BE2C (cell line): Measurements from ENCODE around the gene SLC30A4.
"Not testable (repeated sequence)": the region's sequence is repeated elsewhere in the genome, so short reads cannot be mapped to it uniquely, and the experiment has no call there.

ENCODE experiments used
- DNase-seq: peaks from one replicate; pipeline ENCODE4 v3.0.0-alpha.2; 2020
- H3K27me3 ChIP-seq: fragments of 250-450 bp; sonication (Bioruptor Pico); 2 replicates; pipeline ENCODE4 v1.5.1; 2020; ENCODE audit warnings: mild to moderate bottlenecking
- H3K36me3 ChIP-seq: fragments of 250-450 bp; sonication (Bioruptor Pico); 2 replicates; pipeline ENCODE4 v1.5.1; 2020; ENCODE audit warnings: mild to moderate bottlenecking
- H3K4me1 ChIP-seq: fragments of 250-450 bp; sonication (Bioruptor Pico); 2 replicates; pipeline ENCODE4 v1.5.1; 2020
- H3K4me3 ChIP-seq: 2 replicates; pipeline ENCODE4 v1.5.1; 2011; ENCODE audit warnings: low read depth, low read length
- H3K9me3 ChIP-seq: fragments of 250-450 bp; sonication (Bioruptor Pico); 2 replicates; pipeline ENCODE4 v1.5.1; 2020
- CTCF ChIP-seq: IDR thresholded peaks from 2 replicates; pipeline ENCODE4 v1.5.1; 2012; ENCODE audit warnings: mild to moderate bottlenecking, low read depth, low read length

Gene SLC30A4

GRCh38 chr15:45521596-45522327 lies 793 bp downstream of the SLC30A4 start:
- DNase-seq, result no peak
- peak overlapping the region; percentile 69 for H3K4me3 ChIP-seq
- no peaks in the 10 kb centered on the region for H3K27me3 ChIP-seq
- H3K36me3 ChIP-seq, result no peaks in the 10 kb centered on the region
- H3K4me1 ChIP-seq, result no peaks in the 10 kb centered on the region
- no peak for TF ChIP-seq CTCF
- no peaks in the 10 kb centered on the region for H3K9me3 ChIP-seq

DNA sequence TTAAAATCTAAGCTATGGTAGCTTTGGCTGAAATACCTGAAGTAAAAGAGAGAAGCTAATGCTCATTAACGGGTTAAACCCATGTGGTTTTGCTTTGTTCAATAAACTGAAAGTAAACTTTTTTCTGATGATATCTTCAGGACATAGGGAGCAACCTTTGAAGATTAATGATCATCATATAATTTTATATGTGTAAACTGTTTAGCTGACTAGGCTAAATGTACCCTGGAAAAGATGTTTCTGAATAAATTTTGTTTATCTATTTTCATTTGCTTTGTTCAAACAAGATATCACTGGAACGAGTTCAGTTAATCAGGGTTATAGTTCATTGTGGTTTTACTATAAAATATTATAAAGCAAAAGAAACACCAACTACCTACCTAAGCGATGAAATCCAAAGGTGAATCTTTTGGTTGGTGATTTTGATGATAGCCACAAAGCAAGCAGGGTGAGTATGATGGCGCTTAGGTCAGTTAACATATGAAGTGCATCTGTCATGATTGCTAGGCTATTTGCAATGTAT lies 11.7 kb downstream of the SLC30A4 start:
- Histone ChIP-seq H3K36me3 (no peaks in the 10 kb centered on the region), H3K4me3 (no peak overlapping the region), H3K9me3 (no peaks in the 10 kb centered on the region), H3K4me1 (no peaks in the 10 kb centered on the region), H3K27me3 (no peaks in the 10 kb centered on the region)
- TF ChIP-seq CTCF, result no peak
- no peak for DNase-seq

DNA sequence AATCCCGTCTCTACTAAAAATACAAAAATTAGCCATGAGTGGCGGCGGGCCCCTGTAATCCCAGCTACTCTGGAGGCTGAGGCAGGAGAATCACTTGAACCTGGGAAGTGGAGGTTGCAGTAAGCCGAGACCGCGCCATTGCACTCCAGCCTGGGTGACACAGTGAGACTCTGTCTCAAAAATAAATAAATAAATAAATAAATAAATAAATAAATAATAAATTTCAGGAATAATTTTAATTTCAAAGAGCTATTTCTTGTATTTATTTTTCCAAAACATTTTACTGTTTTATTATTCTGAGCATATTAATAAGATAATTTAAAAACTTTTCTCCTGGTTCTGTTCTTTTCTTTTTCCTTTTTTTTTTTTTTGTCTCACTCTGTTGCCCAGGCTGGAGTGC lies 15.4 kb downstream of the SLC30A4 start:
- not testable (repeated sequence) for H3K9me3 ChIP-seq, DNase-seq, H3K27me3 ChIP-seq, H3K4me1 ChIP-seq, H3K4me3 ChIP-seq, H3K36me3 ChIP-seq

GRCh38 chr15:45499426-45499825 lies 23.1 kb downstream of the SLC30A4 start:
- Histone ChIP-seq H3K9me3 (no peaks in the 10 kb centered on the region), H3K4me1 (no peaks in the 10 kb centered on the region), H3K27me3 (0 out of 2 replicates have a peak, but pooled peaks cover 3% of the 10 kb centered on the region), H3K36me3 (no peaks in the 10 kb centered on the region), H3K4me3 (no peak overlapping the region)
- no peak for TF ChIP-seq CTCF
- no peak for DNase-seq

- no peaks in the 10 kb centered on the region for H3K4me1 ChIP-seq
- no peak overlapping the region for H3K4me3 ChIP-seq
- no peak for DNase-seq
- no peaks in the 10 kb centered on the region for H3K9me3 ChIP-seq
- no peak for TF ChIP-seq CTCF
- no peaks in the 10 kb centered on the region for H3K36me3 ChIP-seq
- 0 out of 2 replicates have a peak, but pooled peaks cover 3% of the 10 kb centered on the region for H3K27me3 ChIP-seq
Measured at GRCh38 chr15:45498701-45499100, 23.9 kb downstream of the SLC30A4 start.

- no peak for DNase-seq
- Histone ChIP-seq H3K4me3 (no peak overlapping the region), H3K4me1 (no peaks in the 10 kb centered on the region), H3K9me3 (no peaks in the 10 kb centered on the region), H3K27me3 (0 out of 2 replicates have a peak, but pooled peaks cover 3% of the 10 kb centered on the region), H3K36me3 (no peaks in the 10 kb centered on the region)
- TF ChIP-seq CTCF, result no peak
Measured at GRCh38 chr15:45497261-45497660, 25.3 kb downstream of the SLC30A4 start.
